GM23338 (cell line): ENCODE data around the gene PCA3.

Experiments used
- CREB1 ChIP-seq: fragments of 250-450 bp; sonication (Bioruptor Pico); IDR thresholded peaks from 2 replicates; pipeline ENCODE4 v1.5.0; 2020; ENCODE audit warnings: low read depth, mild to moderate bottlenecking, moderate library complexity
- CTCF ChIP-seq, 2 experiments: fragments of 200-600 bp in 1 of 2; sonication (generic) in 1 of 2; conservative IDR thresholded peaks; 2 replicates each; pipeline versions ENCODE4 v1.5.1 to v1.6.1; 2016 to 2017; ENCODE audit warnings: antibody characterized with exemption in 2 of 2, low read depth in 2 of 2, mild to moderate bottlenecking in 2 of 2, moderate library complexity in 1 of 2
- EZH2 ChIP-seq: fragments of 200-600 bp; sonication (generic); IDR thresholded peaks from one replicate; pipeline ENCODE4 v1.8.0; 2017; ENCODE audit warnings: antibody characterized with exemption, mild to moderate bottlenecking, low read depth; ENCODE audit not compliant: unreplicated experiment
- EZH2phosphoT487 ChIP-seq: fragments of 200-600 bp; sonication (generic); IDR thresholded peaks from one replicate; pipeline ENCODE4 v1.8.1; 2018; ENCODE audit warnings: antibody characterized with exemption; ENCODE audit not compliant: unreplicated experiment
- JUNB ChIP-seq: IDR thresholded peaks from one replicate; pipeline ENCODE4 v1.6.1; 2016; ENCODE audit warnings: antibody characterized with exemption; ENCODE audit not compliant: unreplicated experiment
- NANOG ChIP-seq: IDR thresholded peaks from 2 replicates; pipeline ENCODE4 v1.6.1; 2016; ENCODE audit warnings: antibody characterized with exemption, borderline replicate concordance
- POLR2AphosphoS5 ChIP-seq: IDR thresholded peaks from 2 replicates; pipeline ENCODE4 v1.6.1; 2016; ENCODE audit warnings: antibody characterized with exemption, low read depth
- REST ChIP-seq: IDR thresholded peaks from one replicate; pipeline ENCODE4 v1.6.1; 2018; ENCODE audit warnings: antibody characterized with exemption; ENCODE audit not compliant: unreplicated experiment
- STAT1 ChIP-seq: IDR thresholded peaks from one replicate; pipeline ENCODE4 v1.6.1; 2016; ENCODE audit warnings: antibody characterized with exemption; ENCODE audit not compliant: unreplicated experiment
- ZNF114 ChIP-seq: fragments of 250-450 bp; sonication (Bioruptor Pico); IDR thresholded peaks from 2 replicates; pipeline ENCODE4 v1.5.0; 2020; ENCODE audit warnings: mild to moderate bottlenecking, moderate library complexity
- ZNF331 ChIP-seq: fragments of 250-450 bp; sonication (Bioruptor Pico); IDR thresholded peaks from 2 replicates; pipeline ENCODE4 v1.5.0; 2020; ENCODE audit warnings: low read depth, mild to moderate bottlenecking, moderate library complexity
- TF ChIP-seq, protein P1 (sequence below): IDR thresholded peaks from 2 replicates; pipeline ENCODE4 v1.6.1; 2016; ENCODE audit warnings: antibody characterized with exemption

- TF ChIP-seq REST (no peak), CTCF (conservative IDR thresholded peaks at IDR 0.05; ENCODE audit: low read depth in 2 of 2) (no peak), CREB1 (CRISPR knock-in tag) (no peak), POLR2AphosphoS5 (no peak), EZH2phosphoT487 (no peak), ZNF331 (CRISPR knock-in tag) (no peak), JUNB (no peak), EZH2 (no peak), ZNF114 (CRISPR knock-in tag) (no peak), NANOG (no peak), STAT1 (no peak)
- TF ChIP-seq, protein P1, sequence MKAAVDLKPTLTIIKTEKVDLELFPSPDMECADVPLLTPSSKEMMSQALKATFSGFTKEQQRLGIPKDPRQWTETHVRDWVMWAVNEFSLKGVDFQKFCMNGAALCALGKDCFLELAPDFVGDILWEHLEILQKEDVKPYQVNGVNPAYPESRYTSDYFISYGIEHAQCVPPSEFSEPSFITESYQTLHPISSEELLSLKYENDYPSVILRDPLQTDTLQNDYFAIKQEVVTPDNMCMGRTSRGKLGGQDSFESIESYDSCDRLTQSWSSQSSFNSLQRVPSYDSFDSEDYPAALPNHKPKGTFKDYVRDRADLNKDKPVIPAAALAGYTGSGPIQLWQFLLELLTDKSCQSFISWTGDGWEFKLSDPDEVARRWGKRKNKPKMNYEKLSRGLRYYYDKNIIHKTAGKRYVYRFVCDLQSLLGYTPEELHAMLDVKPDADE, result no peak
Observed at GRCh38 chr9:76716085-76716672, 48.1 kb upstream of the PCA3 start.
